Measurements from ENCODE around the gene ENTR1. TPM values are rescaled to one million over a fixed set of nuclear protein-coding genes. Genes with fewer than 3 reads are reported as not detected.

Gene ENTR1
- polyA plus RNA-seq (2013, experiment 1 of 2) = 60.6 TPM
- polyA plus RNA-seq (2013, experiment 2 of 2) = 65.8 TPM

GRCh38 chr9:136410500-136411287 is at the start of gene ENTR1, which contains the start of gene PMPCA:
ENTR1 (minus strand) TSS chr9:136410614; CDS start chr9:136410397, 217 bp downstream.
PMPCA (plus strand) TSS chr9:136410658; CDS start chr9:136410669, 11 bp downstream.
- H3K9ac ChIP-seq (ENCODE audit: low read depth, low read length) = peak within 1 kb of the TSS; percentile 98
- peak within 1 kb of the TSS; percentile 86 for H3K27ac ChIP-seq (ENCODE audit: low read depth, low read length)
- under 1% methylated on average over 83 of the region's 83 CpGs for WGBS
- no peaks in the 10 kb centered on the region for H3K27me3 ChIP-seq (ENCODE audit: insufficient read depth, low read length)
- H3K4me1 ChIP-seq (ENCODE audit: insufficient read depth, low read length) = peaks cover 6% of the 10 kb centered on the region
- no peaks in the 10 kb centered on the region for H3K9me3 ChIP-seq (ENCODE audit: insufficient read depth, low read depth, low read length)
- peaks cover 70% of the 10 kb centered on the region for H3K36me3 ChIP-seq (ENCODE audit: insufficient read depth, low read length)
- peak within 1 kb of the TSS; percentile 83 for H3K4me3 ChIP-seq (ENCODE audit: low read length)

- H3K27ac ChIP-seq (ENCODE audit: low read depth, low read length) = no peak overlapping the region
- no peak overlapping the region for H3K4me3 ChIP-seq (ENCODE audit: low read length)
- no peak overlapping the region for H3K9ac ChIP-seq (ENCODE audit: low read depth, low read length)
- H3K27me3 ChIP-seq (ENCODE audit: insufficient read depth, low read length) = no peaks in the 10 kb centered on the region
- H3K36me3 ChIP-seq (ENCODE audit: insufficient read depth, low read length) = peaks cover 97% of the 10 kb centered on the region
- no peaks in the 10 kb centered on the region for H3K9me3 ChIP-seq (ENCODE audit: insufficient read depth, low read depth, low read length)
- H3K4me1 ChIP-seq (ENCODE audit: insufficient read depth, low read length) = no peaks in the 10 kb centered on the region
- 92% methylated on average over 28 of the region's 28 CpGs for WGBS
These were observed 49.0 kb upstream of the ENTR1 start for GRCh38 chr9:136459425-136459824.

- WGBS = 96% methylated on average over 24 of the region's 24 CpGs
- no peak overlapping the region for H3K27ac ChIP-seq (ENCODE audit: low read depth, low read length)
- H3K36me3 ChIP-seq (ENCODE audit: insufficient read depth, low read length) = peaks cover 91% of the 10 kb centered on the region
These were observed 46.9 kb upstream of the ENTR1 start for GRCh38 chr9:136457326-136457725.

GRCh38 chr9:136456258-136456657 is 45.8 kb upstream of the ENTR1 start:
- no peaks in the 10 kb centered on the region for H3K9me3 ChIP-seq (ENCODE audit: insufficient read depth, low read depth, low read length)
- no peaks in the 10 kb centered on the region for H3K4me1 ChIP-seq (ENCODE audit: insufficient read depth, low read length)
- no peaks in the 10 kb centered on the region for H3K27me3 ChIP-seq (ENCODE audit: insufficient read depth, low read length)
- H3K9ac ChIP-seq (ENCODE audit: low read depth, low read length) = no peak overlapping the region
- 94% methylated on average over 9 of the region's 9 CpGs for WGBS
- H3K4me3 ChIP-seq (ENCODE audit: low read length) = no peak overlapping the region
- peaks cover 89% of the 10 kb centered on the region for H3K36me3 ChIP-seq (ENCODE audit: insufficient read depth, low read length)
- H3K27ac ChIP-seq (ENCODE audit: low read depth, low read length) = no peak overlapping the region

More at GRCh38 chr9:136457326-136457725, 46.9 kb upstream of the ENTR1 start:
- Histone ChIP-seq H3K4me3 (ENCODE audit: low read length) (no peak overlapping the region), H3K27me3 (ENCODE audit: insufficient read depth, low read length) (no peaks in the 10 kb centered on the region), H3K4me1 (ENCODE audit: insufficient read depth, low read length) (no peaks in the 10 kb centered on the region), H3K9me3 (ENCODE audit: insufficient read depth, low read depth, low read length) (no peaks in the 10 kb centered on the region), H3K9ac (ENCODE audit: low read depth, low read length) (no peak overlapping the region)

GRCh38 chr9:136455043-136456002 is 44.9 kb upstream of the ENTR1 start:
- 97% methylated on average over 43 of the region's 43 CpGs for WGBS
- Histone ChIP-seq H3K27me3 (ENCODE audit: insufficient read depth, low read length) (no peaks in the 10 kb centered on the region), H3K4me3 (ENCODE audit: low read length) (no peak overlapping the region), H3K9ac (ENCODE audit: low read depth, low read length) (no peak overlapping the region), H3K4me1 (ENCODE audit: insufficient read depth, low read length) (no peaks in the 10 kb centered on the region), H3K27ac (ENCODE audit: low read depth, low read length) (no peak overlapping the region), H3K36me3 (ENCODE audit: insufficient read depth, low read length) (peaks cover 89% of the 10 kb centered on the region), H3K9me3 (ENCODE audit: insufficient read depth, low read depth, low read length) (no peaks in the 10 kb centered on the region)

- Histone ChIP-seq H3K9me3 (ENCODE audit: insufficient read depth, low read depth, low read length) (no peaks in the 10 kb centered on the region), H3K27ac (ENCODE audit: low read depth, low read length) (no peak overlapping the region), H3K36me3 (ENCODE audit: insufficient read depth, low read length) (peaks cover 89% of the 10 kb centered on the region), H3K27me3 (ENCODE audit: insufficient read depth, low read length) (no peaks in the 10 kb centered on the region), H3K4me1 (ENCODE audit: insufficient read depth, low read length) (no peaks in the 10 kb centered on the region), H3K9ac (ENCODE audit: low read depth, low read length) (no peak overlapping the region), H3K4me3 (ENCODE audit: low read length) (no peak overlapping the region)
- WGBS = 94% methylated on average over 25 of the region's 25 CpGs
These were observed 43.8 kb upstream of the ENTR1 start for GRCh38 chr9:136454026-136454796.

GRCh38 chr9:136453326-136453725 is 42.9 kb upstream of the ENTR1 start:
- no peaks in the 10 kb centered on the region for H3K27me3 ChIP-seq (ENCODE audit: insufficient read depth, low read length)
- H3K9ac ChIP-seq (ENCODE audit: low read depth, low read length) = no peak overlapping the region
- H3K36me3 ChIP-seq (ENCODE audit: insufficient read depth, low read length) = peaks cover 89% of the 10 kb centered on the region
- no peaks in the 10 kb centered on the region for H3K9me3 ChIP-seq (ENCODE audit: insufficient read depth, low read depth, low read length)
- 97% methylated on average over 11 of the region's 11 CpGs for WGBS
- H3K4me3 ChIP-seq (ENCODE audit: low read length) = no peak overlapping the region
- no peak overlapping the region for H3K27ac ChIP-seq (ENCODE audit: low read depth, low read length)
- H3K4me1 ChIP-seq (ENCODE audit: insufficient read depth, low read length) = no peaks in the 10 kb centered on the region

- H3K9ac ChIP-seq (ENCODE audit: low read depth, low read length) = no peak overlapping the region
- H3K27me3 ChIP-seq (ENCODE audit: insufficient read depth, low read length) = no peaks in the 10 kb centered on the region
- H3K4me1 ChIP-seq (ENCODE audit: insufficient read depth, low read length) = no peaks in the 10 kb centered on the region
- H3K9me3 ChIP-seq (ENCODE audit: insufficient read depth, low read depth, low read length) = no peaks in the 10 kb centered on the region
- 95% methylated on average over 26 of the region's 26 CpGs for WGBS
- no peak overlapping the region for H3K4me3 ChIP-seq (ENCODE audit: low read length)
- H3K36me3 ChIP-seq (ENCODE audit: insufficient read depth, low read length) = peaks cover 89% of the 10 kb centered on the region
- H3K27ac ChIP-seq (ENCODE audit: low read depth, low read length) = no peak overlapping the region
These were observed 40.9 kb upstream of the ENTR1 start for GRCh38 chr9:136451221-136451877.

- H3K9ac ChIP-seq (ENCODE audit: low read depth, low read length) = no peak overlapping the region
- no peaks in the 10 kb centered on the region for H3K4me1 ChIP-seq (ENCODE audit: insufficient read depth, low read length)
- H3K9me3 ChIP-seq (ENCODE audit: insufficient read depth, low read depth, low read length) = no peaks in the 10 kb centered on the region
- no peak overlapping the region for H3K4me3 ChIP-seq (ENCODE audit: low read length)
- H3K27ac ChIP-seq (ENCODE audit: low read depth, low read length) = no peak overlapping the region
- H3K36me3 ChIP-seq (ENCODE audit: insufficient read depth, low read length) = peaks cover 88% of the 10 kb centered on the region
- no peaks in the 10 kb centered on the region for H3K27me3 ChIP-seq (ENCODE audit: insufficient read depth, low read length)
- 90% methylated on average over 3 of the region's 3 CpGs for WGBS
These were observed 38.2 kb upstream of the ENTR1 start for GRCh38 chr9:136448655-136449054.

- no peaks in the 10 kb centered on the region for H3K27me3 ChIP-seq (ENCODE audit: insufficient read depth, low read length)
- 95% methylated on average over 27 of the region's 27 CpGs for WGBS
- no peak overlapping the region for H3K27ac ChIP-seq (ENCODE audit: low read depth, low read length)
- H3K36me3 ChIP-seq (ENCODE audit: insufficient read depth, low read length) = peaks cover 94% of the 10 kb centered on the region
- H3K4me1 ChIP-seq (ENCODE audit: insufficient read depth, low read length) = no peaks in the 10 kb centered on the region
- no peak overlapping the region for H3K9ac ChIP-seq (ENCODE audit: low read depth, low read length)
- no peak overlapping the region for H3K4me3 ChIP-seq (ENCODE audit: low read length)
- no peaks in the 10 kb centered on the region for H3K9me3 ChIP-seq (ENCODE audit: insufficient read depth, low read depth, low read length)
These were observed 36.9 kb upstream of the ENTR1 start for GRCh38 chr9:136447173-136447778.
